NB4 (cell line): ENCODE data around the gene FHIP1B.

Experiments
- CTCF ChIP-seq: IDR thresholded peaks from one replicate; pipeline ENCODE4 v1.5.1; 2012; ENCODE audit warnings: low read depth, low read length
- MYC ChIP-seq: IDR thresholded peaks from 2 replicates; pipeline ENCODE4 v1.6.1; 2011; ENCODE audit warnings: low read depth, low read length
- POLR2A ChIP-seq: IDR thresholded peaks from 2 replicates; pipeline ENCODE4 v1.6.1; 2011; ENCODE audit warnings: mild to moderate bottlenecking; ENCODE audit not compliant: insufficient read length; ENCODE audit errors: extremely low read depth
- TF ChIP-seq, protein P1 (sequence below): IDR thresholded peaks from 2 replicates; pipeline ENCODE4 v1.6.1; 2011; ENCODE audit warnings: low read depth, low read length

DNA sequence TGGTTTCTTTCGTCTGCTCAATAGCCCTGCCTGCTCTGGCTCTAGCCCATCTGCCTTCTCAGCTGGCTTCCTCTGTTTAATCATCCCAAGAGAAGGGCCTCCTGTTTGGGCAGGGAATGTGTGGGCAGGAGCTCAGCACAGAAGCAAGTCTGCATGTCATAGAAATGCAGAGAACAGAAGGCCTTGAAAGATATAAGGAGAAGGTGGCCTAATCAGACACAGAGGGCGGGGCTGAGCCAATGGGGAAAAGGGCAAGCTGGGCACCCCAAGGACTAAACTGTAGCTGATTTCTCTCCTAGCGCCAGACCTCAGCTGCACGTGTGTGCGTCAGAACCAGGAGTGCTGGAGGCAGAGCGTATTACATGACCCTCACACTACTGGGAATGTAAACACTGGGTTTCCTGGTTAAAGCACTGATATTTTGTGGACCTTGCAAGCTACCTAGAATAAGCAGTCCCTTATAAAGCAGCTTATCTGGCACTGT, 17.6 kb upstream of the FHIP1B start:
- TF ChIP-seq CTCF: no peak
- no peak for TF ChIP-seq POLR2A
- TF ChIP-seq, protein P1, sequence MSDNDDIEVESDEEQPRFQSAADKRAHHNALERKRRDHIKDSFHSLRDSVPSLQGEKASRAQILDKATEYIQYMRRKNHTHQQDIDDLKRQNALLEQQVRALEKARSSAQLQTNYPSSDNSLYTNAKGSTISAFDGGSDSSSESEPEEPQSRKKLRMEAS: no peak
- no peak for TF ChIP-seq MYC
